ENCODE results near the gene LZTFL1.

LZTFL1 gene

DNA sequence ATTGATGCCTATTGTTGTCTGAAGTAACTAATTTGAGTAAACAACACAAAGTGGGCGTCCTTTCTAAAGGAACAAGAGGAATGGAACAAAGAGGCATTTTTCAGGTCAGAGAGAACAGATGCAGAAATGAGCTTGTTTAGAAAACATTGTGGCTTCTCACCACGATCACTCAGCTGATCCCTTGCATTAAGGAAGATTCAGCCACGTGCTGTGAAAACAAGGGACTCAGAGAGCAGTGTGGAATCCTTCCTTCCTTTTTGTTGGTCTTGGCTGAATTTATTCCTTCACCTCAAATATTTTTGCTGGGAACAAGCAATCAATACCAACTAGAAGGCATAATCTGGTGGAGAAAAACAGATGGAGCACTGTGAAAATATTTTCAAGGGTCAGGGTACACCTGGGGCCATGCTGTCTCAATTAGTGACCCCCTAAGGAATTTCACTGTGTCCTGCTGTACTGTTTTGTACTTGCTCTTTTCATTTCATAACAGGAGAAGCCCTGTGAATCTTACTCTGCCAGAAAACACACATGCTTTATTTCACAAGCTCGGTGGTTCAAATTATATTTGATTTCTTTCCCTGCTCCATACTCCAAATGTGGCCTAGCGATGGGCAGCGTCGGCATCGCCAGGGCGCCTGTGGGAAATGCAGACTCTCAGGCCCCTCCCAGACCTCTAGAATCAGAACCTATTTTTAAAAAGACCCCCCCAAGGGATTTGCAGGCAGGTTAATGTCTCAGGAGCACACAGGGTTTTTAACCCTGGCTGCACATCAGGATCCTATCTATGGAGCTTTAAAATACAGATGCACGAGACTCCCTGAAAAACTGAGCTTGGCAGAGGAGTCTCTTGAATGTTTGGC lies 34.0 kb downstream of the LZTFL1 start:
- Histone ChIP-seq H3K36me3 (ENCODE audit: control insufficient read depth in 2 of 2, insufficient read depth in 2 of 2, low read length in 2 of 2) (no peaks in the 10 kb centered on the region), H3K9me3 (ENCODE audit: control insufficient read depth in 2 of 2, low read length in 2 of 2) (no peaks in the 10 kb centered on the region), H3K4me3 (ENCODE audit: low read length in 2 of 2) (no peak overlapping the region), H3K4me1 (ENCODE audit: control insufficient read depth, insufficient read depth, low read length) (peaks cover 10% of the 10 kb centered on the region), H3K27me3 (ENCODE audit: control insufficient read depth in 1 of 2, insufficient read depth in 2 of 2, low read length in 2 of 2) (no peaks in the 10 kb centered on the region), H3K9ac (ENCODE audit: low read length in 2 of 2) (peak overlapping the region in 1 of 2 donors; percentile 31), H3K27ac (ENCODE audit: low read length) (peak overlapping the region; percentile 72)

DNA sequence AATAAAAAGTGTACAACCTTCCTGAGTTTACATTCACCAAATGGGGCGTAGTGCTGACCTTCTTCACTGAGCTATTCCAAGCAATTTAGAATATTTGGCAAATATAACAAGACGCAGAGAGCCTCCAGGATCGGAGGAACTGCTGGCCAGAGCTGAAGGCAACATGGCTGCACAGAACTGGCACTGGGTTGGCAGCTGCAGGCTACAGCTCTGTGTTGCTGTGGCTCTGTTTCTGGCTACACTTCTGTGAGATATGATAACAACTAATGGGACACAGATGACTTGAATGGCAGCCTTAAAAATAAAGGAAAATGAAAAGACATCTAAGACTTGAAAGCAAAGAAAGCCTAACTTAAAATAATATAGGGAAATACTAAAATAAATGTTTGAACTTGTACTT lies 34.8 kb downstream of the LZTFL1 start:
- Histone ChIP-seq H3K27ac (ENCODE audit: low read length) (no peak overlapping the region), H3K9ac (ENCODE audit: low read length in 2 of 2) (no peak overlapping the region), H3K27me3 (ENCODE audit: control insufficient read depth in 1 of 2, insufficient read depth in 2 of 2, low read length in 2 of 2) (no peaks in the 10 kb centered on the region), H3K36me3 (ENCODE audit: control insufficient read depth in 2 of 2, insufficient read depth in 2 of 2, low read length in 2 of 2) (no peaks in the 10 kb centered on the region), H3K9me3 (ENCODE audit: control insufficient read depth in 2 of 2, low read length in 2 of 2) (no peaks in the 10 kb centered on the region), H3K4me1 (ENCODE audit: control insufficient read depth, insufficient read depth, low read length) (peaks cover 10% of the 10 kb centered on the region), H3K4me3 (ENCODE audit: low read length in 2 of 2) (no peak overlapping the region)

DNA sequence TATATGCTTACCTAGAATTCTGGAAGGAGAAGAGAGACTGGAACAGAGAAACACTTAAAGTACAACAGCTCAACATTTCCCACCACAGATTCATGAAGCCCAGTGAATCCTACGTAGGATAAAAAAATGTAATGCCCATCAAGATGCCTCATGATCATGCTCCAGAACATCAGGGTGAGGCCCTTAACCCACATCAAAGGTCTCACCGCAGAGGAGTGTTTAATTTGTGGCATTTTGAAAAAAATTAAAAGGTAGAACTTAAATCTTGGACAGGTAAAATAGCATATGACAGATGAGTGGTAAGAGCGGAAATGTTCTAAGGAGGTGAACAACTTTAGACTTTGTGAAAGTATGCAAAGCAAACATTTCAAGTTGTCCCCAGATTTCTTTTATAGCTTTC lies 35.8 kb downstream of the LZTFL1 start:
- H3K27me3 ChIP-seq (ENCODE audit: control insufficient read depth in 1 of 2, insufficient read depth in 2 of 2, low read length in 2 of 2), result no peaks in the 10 kb centered on the region
- no peaks in the 10 kb centered on the region for H3K9me3 ChIP-seq (ENCODE audit: control insufficient read depth in 2 of 2, low read length in 2 of 2)
- H3K4me3 ChIP-seq (ENCODE audit: low read length in 2 of 2), result no peak overlapping the region
- peaks cover 10% of the 10 kb centered on the region for H3K4me1 ChIP-seq (ENCODE audit: control insufficient read depth, insufficient read depth, low read length)
- no peak overlapping the region for H3K9ac ChIP-seq (ENCODE audit: low read length in 2 of 2)
- no peaks in the 10 kb centered on the region for H3K36me3 ChIP-seq (ENCODE audit: control insufficient read depth in 2 of 2, insufficient read depth in 2 of 2, low read length in 2 of 2)
- no peak overlapping the region for H3K27ac ChIP-seq (ENCODE audit: low read length)

DNA sequence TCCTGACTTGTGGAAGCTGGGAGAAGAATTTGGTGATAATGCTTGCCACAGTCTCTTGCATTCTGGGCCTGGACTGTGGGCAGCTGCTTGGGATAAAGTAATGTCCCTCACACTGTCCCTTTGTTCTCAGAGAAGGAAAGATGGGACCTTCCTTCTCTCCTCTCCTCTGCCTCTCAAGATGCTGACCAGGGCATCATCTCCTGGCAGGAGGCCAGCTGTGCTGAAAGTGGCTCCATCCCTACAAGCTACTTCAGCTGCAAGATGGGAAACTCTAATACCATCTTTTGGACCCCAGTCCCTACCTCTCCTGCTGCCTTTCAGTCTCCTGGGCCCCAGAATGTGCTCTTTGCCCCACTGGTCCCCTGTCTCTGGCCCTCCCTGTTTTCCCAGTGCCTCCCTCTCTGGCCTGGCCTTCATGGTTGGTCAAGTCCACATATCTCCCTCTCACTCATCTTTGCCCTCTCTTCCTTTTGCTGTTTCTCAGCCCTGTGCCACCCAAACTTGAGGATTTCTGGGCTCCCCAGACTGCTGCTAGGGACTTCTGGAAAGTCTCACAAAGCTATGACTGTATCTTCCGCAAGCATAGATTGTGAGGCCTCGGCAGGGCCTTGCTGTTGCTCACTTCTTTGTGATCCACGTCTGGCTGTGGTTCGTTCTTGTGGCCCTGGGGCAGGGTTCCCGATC lies 38.5 kb downstream of the LZTFL1 start:
- Histone ChIP-seq H3K27me3 (ENCODE audit: control insufficient read depth in 1 of 2, insufficient read depth in 2 of 2, low read length in 2 of 2) (peaks cover 5 to 6% of the 10 kb centered on the region in 2 donors), H3K4me3 (ENCODE audit: low read length in 2 of 2) (no peak overlapping the region), H3K4me1 (ENCODE audit: control insufficient read depth, insufficient read depth, low read length) (peaks cover 10% of the 10 kb centered on the region), H3K9ac (ENCODE audit: low read length in 2 of 2) (no peak overlapping the region), H3K36me3 (ENCODE audit: control insufficient read depth in 2 of 2, insufficient read depth in 2 of 2, low read length in 2 of 2) (no peaks in the 10 kb centered on the region), H3K9me3 (ENCODE audit: control insufficient read depth in 2 of 2, low read length in 2 of 2) (no peaks in the 10 kb centered on the region), H3K27ac (ENCODE audit: low read length) (no peak overlapping the region)

DNA sequence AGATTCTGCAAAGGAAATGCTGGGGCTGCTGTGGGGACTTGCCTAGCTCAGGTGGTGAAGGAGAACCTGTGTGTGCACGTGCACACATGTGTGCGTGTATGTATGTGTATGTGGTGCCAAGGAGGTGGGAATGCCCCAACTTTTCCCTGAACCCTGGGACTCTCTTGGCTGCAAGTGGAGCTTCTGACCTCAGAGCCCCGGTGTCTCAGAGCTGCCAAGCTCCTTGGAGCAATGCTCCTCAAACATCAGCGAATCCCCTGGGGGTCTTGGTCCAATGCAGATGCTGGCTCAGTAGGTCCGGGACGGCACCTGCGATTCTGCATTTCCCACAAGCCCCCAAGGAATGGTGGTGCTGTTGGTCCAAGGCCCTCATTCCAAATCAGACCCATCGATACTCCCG lies 39.8 kb downstream of the LZTFL1 start:
- Histone ChIP-seq H3K4me1 (ENCODE audit: control insufficient read depth, insufficient read depth, low read length) (peaks cover 2% of the 10 kb centered on the region), H3K9me3 (ENCODE audit: control insufficient read depth in 2 of 2, low read length in 2 of 2) (no peaks in the 10 kb centered on the region), H3K4me3 (ENCODE audit: low read length in 2 of 2) (no peak overlapping the region), H3K27ac (ENCODE audit: low read length) (no peak overlapping the region), H3K9ac (ENCODE audit: low read length in 2 of 2) (no peak overlapping the region), H3K36me3 (ENCODE audit: control insufficient read depth in 2 of 2, insufficient read depth in 2 of 2, low read length in 2 of 2) (no peaks in the 10 kb centered on the region), H3K27me3 (ENCODE audit: control insufficient read depth in 1 of 2, insufficient read depth in 2 of 2, low read length in 2 of 2) (peaks cover 9 to 12% of the 10 kb centered on the region in 2 donors)

DNA sequence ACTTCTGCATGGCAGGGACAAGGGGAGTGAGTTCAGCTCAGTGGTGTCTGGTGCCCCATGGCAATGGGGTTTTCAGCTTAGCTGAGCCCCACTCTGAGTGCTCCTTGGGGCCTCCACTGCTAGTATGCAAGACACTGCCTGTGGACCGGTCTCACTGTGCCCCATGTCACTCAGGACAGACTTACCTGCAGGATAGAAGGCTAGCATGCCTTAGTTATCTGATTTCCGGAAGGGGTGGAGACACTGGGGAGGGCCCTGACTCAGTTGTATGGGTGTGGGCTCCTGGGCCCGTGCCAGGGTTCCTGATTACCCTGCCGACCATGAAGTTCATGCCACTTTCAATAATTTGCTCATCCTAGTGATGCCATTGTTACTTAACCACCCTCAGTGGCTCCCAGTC lies 41.3 kb downstream of the LZTFL1 start:
- Histone ChIP-seq H3K36me3 (ENCODE audit: control insufficient read depth in 2 of 2, insufficient read depth in 2 of 2, low read length in 2 of 2) (no peaks in the 10 kb centered on the region), H3K27ac (ENCODE audit: low read length) (no peak overlapping the region), H3K27me3 (ENCODE audit: control insufficient read depth in 1 of 2, insufficient read depth in 2 of 2, low read length in 2 of 2) (peaks cover 24 to 25% of the 10 kb centered on the region in 2 donors), H3K9me3 (ENCODE audit: control insufficient read depth in 2 of 2, low read length in 2 of 2) (no peaks in the 10 kb centered on the region), H3K4me3 (ENCODE audit: low read length in 2 of 2) (no peak overlapping the region), H3K4me1 (ENCODE audit: control insufficient read depth, insufficient read depth, low read length) (peaks cover 12% of the 10 kb centered on the region), H3K9ac (ENCODE audit: low read length in 2 of 2) (no peak overlapping the region)

DNA sequence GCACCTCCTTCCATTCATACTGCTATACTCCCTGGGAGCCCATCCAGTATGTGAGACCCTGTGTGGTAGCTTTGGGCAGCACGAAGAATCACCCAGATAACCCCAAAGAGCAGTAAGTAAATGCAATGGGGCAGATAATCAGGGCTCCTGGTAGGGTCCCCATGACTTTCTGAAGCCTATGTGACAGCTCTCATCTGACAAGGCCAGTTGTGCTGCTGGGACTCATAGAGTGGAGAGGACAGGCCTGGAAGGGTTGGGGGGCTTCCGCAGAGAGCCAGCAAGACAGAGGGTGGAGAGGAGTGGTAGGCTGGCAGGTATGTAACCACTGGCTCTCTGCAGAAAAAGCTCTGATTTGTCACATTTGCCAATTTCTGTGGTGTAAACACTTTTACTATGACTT lies 42.3 kb downstream of the LZTFL1 start:
- peaks cover 13% of the 10 kb centered on the region for H3K4me1 ChIP-seq (ENCODE audit: control insufficient read depth, insufficient read depth, low read length)
- H3K4me3 ChIP-seq (ENCODE audit: low read length in 2 of 2), result no peak overlapping the region
- H3K27me3 ChIP-seq (ENCODE audit: control insufficient read depth in 1 of 2, insufficient read depth in 2 of 2, low read length in 2 of 2), result peaks cover 27 to 35% of the 10 kb centered on the region in 2 donors
- H3K9ac ChIP-seq (ENCODE audit: low read length in 2 of 2), result no peak overlapping the region
- H3K9me3 ChIP-seq (ENCODE audit: control insufficient read depth in 2 of 2, low read length in 2 of 2), result no peaks in the 10 kb centered on the region
- H3K36me3 ChIP-seq (ENCODE audit: control insufficient read depth in 2 of 2, insufficient read depth in 2 of 2, low read length in 2 of 2), result no peaks in the 10 kb centered on the region
- H3K27ac ChIP-seq (ENCODE audit: low read length), result no peak overlapping the region

DNA sequence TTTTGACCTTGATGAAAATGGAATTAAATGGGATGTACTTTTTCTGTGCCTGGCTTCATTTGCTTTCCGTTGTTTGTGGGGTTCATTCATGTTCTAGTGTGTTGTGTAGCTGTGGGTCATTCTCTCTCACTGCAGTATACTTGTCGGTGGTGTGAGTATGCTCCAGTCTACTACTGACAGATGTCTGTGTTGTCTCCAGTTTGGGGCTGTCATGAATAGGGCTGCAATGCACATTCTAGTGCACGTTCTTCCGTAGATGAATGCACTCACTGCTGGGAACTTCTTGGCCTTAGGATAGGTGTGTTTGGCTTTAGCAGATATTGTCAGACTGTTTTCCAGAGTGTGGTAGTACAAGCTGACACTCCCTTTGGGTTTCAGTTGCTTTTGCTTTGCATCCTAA lies 43.9 kb downstream of the LZTFL1 start:
- Histone ChIP-seq H3K9me3 (ENCODE audit: control insufficient read depth in 2 of 2, low read length in 2 of 2) (no peaks in the 10 kb centered on the region), H3K27ac (ENCODE audit: low read length) (no peak overlapping the region), H3K27me3 (ENCODE audit: control insufficient read depth in 1 of 2, insufficient read depth in 2 of 2, low read length in 2 of 2) (peaks cover 32 to 37% of the 10 kb centered on the region in 2 donors), H3K36me3 (ENCODE audit: control insufficient read depth in 2 of 2, insufficient read depth in 2 of 2, low read length in 2 of 2) (no peaks in the 10 kb centered on the region), H3K9ac (ENCODE audit: low read length in 2 of 2) (no peak overlapping the region), H3K4me3 (ENCODE audit: low read length in 2 of 2) (no peak overlapping the region), H3K4me1 (ENCODE audit: control insufficient read depth, insufficient read depth, low read length) (peaks cover 13% of the 10 kb centered on the region)

DNA sequence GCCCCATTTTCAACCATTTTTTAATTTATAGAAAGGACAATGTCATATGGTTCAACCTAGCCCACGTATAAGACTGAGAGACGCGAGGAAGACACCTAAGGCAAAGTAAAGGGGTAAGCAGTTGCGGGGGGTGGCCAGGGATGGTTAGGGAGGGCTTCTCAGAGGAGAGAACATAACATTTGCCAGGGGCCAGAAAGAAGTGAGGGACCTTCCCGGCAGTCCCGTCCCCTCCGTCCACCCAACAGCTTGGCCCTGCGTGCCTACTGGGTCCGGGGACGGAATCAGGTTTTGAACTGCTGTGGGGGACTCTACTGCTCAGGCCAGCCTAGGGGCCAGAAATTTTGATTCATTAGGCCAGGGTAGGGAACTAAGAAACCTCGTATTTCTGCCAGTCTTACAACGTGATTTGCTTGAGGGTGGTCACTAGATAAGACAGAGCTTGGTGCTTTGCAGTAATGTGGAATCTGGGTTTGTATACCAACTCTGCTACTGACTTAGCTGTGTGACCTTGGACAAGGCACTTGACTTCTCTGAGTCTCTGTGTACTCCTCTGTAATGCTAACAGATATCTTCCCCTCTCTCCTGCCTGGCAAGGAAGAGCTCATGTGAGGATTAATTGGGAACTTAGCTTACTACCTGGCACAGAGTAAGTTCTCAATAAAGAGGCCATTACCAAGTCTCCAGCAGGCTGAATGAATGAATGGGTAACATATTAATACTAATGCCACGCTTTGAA lies 44.8 kb downstream of the LZTFL1 start:
- Histone ChIP-seq H3K4me1 (ENCODE audit: control insufficient read depth, insufficient read depth, low read length) (peaks cover 13% of the 10 kb centered on the region), H3K27ac (ENCODE audit: low read length) (no peak overlapping the region), H3K9me3 (ENCODE audit: control insufficient read depth in 2 of 2, low read length in 2 of 2) (no peaks in the 10 kb centered on the region), H3K4me3 (ENCODE audit: low read length in 2 of 2) (peak overlapping the region; percentile 59 to 73), H3K9ac (ENCODE audit: low read length in 2 of 2) (no peak overlapping the region), H3K27me3 (ENCODE audit: control insufficient read depth in 1 of 2, insufficient read depth in 2 of 2, low read length in 2 of 2) (peaks cover 32 to 37% of the 10 kb centered on the region in 2 donors), H3K36me3 (ENCODE audit: control insufficient read depth in 2 of 2, insufficient read depth in 2 of 2, low read length in 2 of 2) (no peaks in the 10 kb centered on the region)

DNA sequence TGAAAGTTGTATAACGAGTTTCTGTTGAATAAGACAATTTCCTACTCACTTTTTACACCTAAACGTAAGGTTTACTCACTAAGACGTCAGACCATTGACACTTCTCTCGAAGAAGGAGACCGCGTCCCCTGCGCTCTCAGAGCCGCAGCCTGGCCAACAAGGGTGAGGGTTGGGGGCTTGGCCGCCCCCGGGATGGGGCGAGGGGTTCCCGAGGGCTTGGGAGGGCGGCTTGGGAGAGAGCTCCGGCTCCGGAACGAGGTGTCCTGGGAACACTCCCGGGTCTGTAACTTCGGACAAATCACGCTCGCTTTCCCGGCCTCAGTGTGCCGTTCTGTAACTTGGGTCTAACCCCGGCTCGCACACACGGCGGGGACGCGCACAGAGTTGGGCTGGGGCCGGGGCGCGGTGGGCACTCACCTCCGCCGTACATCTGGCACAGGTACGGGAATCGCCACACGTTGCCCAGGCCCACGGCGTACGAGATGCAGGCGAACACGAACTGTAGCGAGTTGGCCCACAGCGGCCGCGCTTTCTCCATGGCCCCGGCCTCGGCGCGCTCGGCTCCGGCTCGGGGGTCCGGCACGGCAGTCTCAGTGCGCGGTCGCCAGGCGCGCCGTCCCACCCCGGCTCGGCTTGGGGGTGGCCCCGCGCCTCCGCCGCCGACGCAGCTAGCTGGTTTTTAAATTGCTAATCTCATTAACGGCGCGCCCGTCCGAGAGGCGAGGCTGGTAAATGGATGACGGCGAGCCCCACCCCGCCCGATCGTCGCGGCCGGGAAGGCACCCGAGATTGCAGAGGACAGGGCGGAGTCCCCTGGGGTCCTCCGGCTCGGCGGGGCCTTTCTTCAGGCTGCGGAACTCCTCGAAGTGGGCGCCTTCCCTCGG lies 45.8 kb downstream of the LZTFL1 start, which contains the start of gene SLC6A20:
TSS of gene SLC6A20 (minus strand) at position 655 of the 884 bp plus-strand sequence. CDS start at position 538, 117 bp downstream.
- no peak within 1 kb of the TSS for H3K9ac ChIP-seq (ENCODE audit: low read length in 2 of 2)
- no peak within 1 kb of the TSS for H3K27ac ChIP-seq (ENCODE audit: low read length)
- H3K4me1 ChIP-seq (ENCODE audit: control insufficient read depth, insufficient read depth, low read length), result peaks cover 13% of the 10 kb centered on the region
- peak within 1 kb of the TSS; percentile 59 to 73 for H3K4me3 ChIP-seq (ENCODE audit: low read length in 2 of 2)
- H3K27me3 ChIP-seq (ENCODE audit: control insufficient read depth in 1 of 2, insufficient read depth in 2 of 2, low read length in 2 of 2), result peaks cover 32 to 37% of the 10 kb centered on the region in 2 donors
- no peaks in the 10 kb centered on the region for H3K9me3 ChIP-seq (ENCODE audit: control insufficient read depth in 2 of 2, low read length in 2 of 2)
- H3K36me3 ChIP-seq (ENCODE audit: control insufficient read depth in 2 of 2, insufficient read depth in 2 of 2, low read length in 2 of 2), result no peaks in the 10 kb centered on the region

All from stomach smooth muscle (tissue), 2 donors.